ENCODE measurements around the gene HDGFL3. TPM values are rescaled to one million over a fixed set of nuclear protein-coding genes. Genes with fewer than 3 reads are reported as not detected.

Gene HDGFL3
- total and polyA plus RNA-seq, 2 donors (not counting 3 experiments of a cell fraction or from before 2014, with no cell fraction given) = 20.2 to 155 TPM

DNA sequence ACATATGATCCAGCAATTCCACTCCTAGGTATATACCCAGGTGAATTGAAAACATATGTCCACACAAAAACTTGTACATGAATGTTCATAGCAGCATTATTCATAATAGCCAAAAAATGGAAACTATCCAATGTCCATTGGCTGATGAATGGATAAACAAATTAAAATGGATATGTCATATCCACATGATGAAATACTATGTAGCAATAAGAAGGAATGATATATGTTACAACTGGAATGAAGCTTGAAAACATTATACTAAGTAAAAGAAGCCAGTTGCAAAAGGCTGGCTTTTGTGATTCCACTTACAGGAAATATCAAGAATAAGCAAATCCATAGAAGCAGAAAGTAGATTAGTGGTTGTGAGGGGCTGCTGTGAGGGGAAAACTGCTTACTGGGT lies 43.2 kb upstream of the HDGFL3 start:
- dilution Hi-C loops (cut with MboI; ENCODE audit: extremely low pct_ligation_motif_present, low sequenced_read_pairs) (no loop called here), intact Hi-C loops (cut with micrococcal nuclease) (no loop called here)
- Histone ChIP-seq H3K9me1 (replicated peaks; ENCODE audit: control insufficient read depth, extremely low read depth, insufficient read depth, low read length) (no peaks in the 10 kb centered on the region), H3K27me3 (ENCODE audit: control insufficient read depth in 2 of 2, insufficient read depth in 2 of 2, low read length in 2 of 2) (peaks cover 8 to 16% of the 10 kb centered on the region in 2 experiments), H3K79me2 (ENCODE audit: control insufficient read depth, insufficient read depth, low read length) (no peaks in the 10 kb centered on the region), H3K27ac (ENCODE audit: insufficient read depth, low read depth, low read length) (no peak overlapping the region), H3K36me3 (ENCODE audit: control insufficient read depth in 2 of 2, extremely low read depth in 1 of 2, insufficient read depth in 2 of 2, low read length in 2 of 2) (no peaks in the 10 kb centered on the region), H3K9ac (replicated peaks; ENCODE audit: extremely low read depth, insufficient read depth, low read length) (no peak overlapping the region), H3K9me3 (replicated peaks; ENCODE audit: control insufficient read depth, insufficient read depth, low read length) (no peaks in the 10 kb centered on the region), H3K4me1 (ENCODE audit: control insufficient read depth, extremely low read depth, insufficient read depth, low read length) (no peaks in the 10 kb centered on the region), H3K4me3 (replicated peaks in 1 of 3; ENCODE audit: insufficient read depth in 1 of 3, low read depth in 1 of 3, low read length in 3 of 3) (no peak overlapping the region), H2AFZ (ENCODE audit: low read depth, low read length) (no peak overlapping the region), H4K20me1 (replicated peaks; ENCODE audit: control insufficient read depth, extremely low read depth, insufficient read depth, low read length) (no peaks in the 10 kb centered on the region), H3K4me2 (ENCODE audit: insufficient read depth, low read length) (no peak overlapping the region)
- FAIRE-seq (no peak), DNase-seq (ENCODE audit: low read depth, low spot score) (no peak)
- ChIA-PET CTCF (interaction anchor here (4.5 to 7.4 kb wide), 4 partner anchors 130 to 320 kb away, joined by 57 to 436 read pairs (median 101); no protein-coding TSS in a partner anchor), POLR2A (no interaction called here)
- no peak for TF ChIP-seq POLR2AphosphoS5 (IDR thresholded peaks at IDR 0.05; ENCODE audit: insufficient read depth, low read depth, low read length)
- TF ChIP-seq JUN (IDR thresholded peaks at IDR 0.05; ENCODE audit: borderline replicate concordance, insufficient read depth, insufficient read length, low read depth) = no peak
- TF ChIP-seq, protein P1, sequence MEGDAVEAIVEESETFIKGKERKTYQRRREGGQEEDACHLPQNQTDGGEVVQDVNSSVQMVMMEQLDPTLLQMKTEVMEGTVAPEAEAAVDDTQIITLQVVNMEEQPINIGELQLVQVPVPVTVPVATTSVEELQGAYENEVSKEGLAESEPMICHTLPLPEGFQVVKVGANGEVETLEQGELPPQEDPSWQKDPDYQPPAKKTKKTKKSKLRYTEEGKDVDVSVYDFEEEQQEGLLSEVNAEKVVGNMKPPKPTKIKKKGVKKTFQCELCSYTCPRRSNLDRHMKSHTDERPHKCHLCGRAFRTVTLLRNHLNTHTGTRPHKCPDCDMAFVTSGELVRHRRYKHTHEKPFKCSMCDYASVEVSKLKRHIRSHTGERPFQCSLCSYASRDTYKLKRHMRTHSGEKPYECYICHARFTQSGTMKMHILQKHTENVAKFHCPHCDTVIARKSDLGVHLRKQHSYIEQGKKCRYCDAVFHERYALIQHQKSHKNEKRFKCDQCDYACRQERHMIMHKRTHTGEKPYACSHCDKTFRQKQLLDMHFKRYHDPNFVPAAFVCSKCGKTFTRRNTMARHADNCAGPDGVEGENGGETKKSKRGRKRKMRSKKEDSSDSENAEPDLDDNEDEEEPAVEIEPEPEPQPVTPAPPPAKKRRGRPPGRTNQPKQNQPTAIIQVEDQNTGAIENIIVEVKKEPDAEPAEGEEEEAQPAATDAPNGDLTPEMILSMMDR (IDR thresholded peaks at IDR 0.05; ENCODE audit: extremely low read depth in 1 of 2, insufficient read depth in 1 of 2, low read depth in 1 of 2, low read length in 2 of 2) = no peak
- TF ChIP-seq FOS (IDR thresholded peaks at IDR 0.05; ENCODE audit: borderline replicate concordance, insufficient read depth, low read length) = no peak
- no peak for TF ChIP-seq GATA2 (IDR thresholded peaks at IDR 0.05; ENCODE audit: insufficient read depth, insufficient read length, low read depth, low read length)
- TF ChIP-seq EZH2 (IDR thresholded peaks at IDR 0.05; ENCODE audit: borderline replicate concordance, low read depth, low read length, severe bottlenecking) = no peak
- TF ChIP-seq MYC (IDR thresholded peaks at IDR 0.05; ENCODE audit: low read depth, low read length) = no peak
- TF ChIP-seq POLR2A (IDR thresholded peaks at IDR 0.05; ENCODE audit: low read depth, low read length) = no peak
- TF ChIP-seq, protein P2, sequence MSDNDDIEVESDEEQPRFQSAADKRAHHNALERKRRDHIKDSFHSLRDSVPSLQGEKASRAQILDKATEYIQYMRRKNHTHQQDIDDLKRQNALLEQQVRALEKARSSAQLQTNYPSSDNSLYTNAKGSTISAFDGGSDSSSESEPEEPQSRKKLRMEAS (IDR thresholded peaks at IDR 0.05; ENCODE audit: insufficient read depth, insufficient read length) = no peak
- BruUV-seq (replicated peaks) = no TSS peak

Measured in endothelial cell of umbilical vein (primary cell).